SU-DHL-6 (cell line): ENCODE measurements around the gene CLTB.

Source experiments
- H2AFZ ChIP-seq: fragments of 200-600 bp; sonication (generic); 2 replicates; pipeline ENCODE4 v1.6.1; 2014; ENCODE audit warnings: low read depth, mild to moderate bottlenecking, moderate library complexity, mixed read lengths, antibody characterized with exemption, low read length; ENCODE audit not compliant: severe bottlenecking
- H3F3A ChIP-seq: fragments of 200-600 bp; shearing (Covaris generic); 2 replicates; pipeline ENCODE4 v1.6.0; 2016; ENCODE audit warnings: antibody characterized with exemption, mild to moderate bottlenecking; ENCODE audit not compliant: insufficient read depth
- H3K27ac ChIP-seq: fragments of 200-600 bp; sonication (generic); 2 replicates; pipeline ENCODE4 v1.5.1; 2016; ENCODE audit warnings: low read depth, mild to moderate bottlenecking, low read length, moderate library complexity, mixed read lengths
- H3K27me3 ChIP-seq: fragments of 200-600 bp; sonication (generic), shearing (Covaris generic); 2 replicates; pipeline ENCODE4 v1.6.0; 2014; ENCODE audit warnings: mild to moderate bottlenecking, low read length
- H3K36me3 ChIP-seq: fragments of 200-600 bp; sonication (generic); 2 replicates; pipeline ENCODE4 v1.6.1; 2014; ENCODE audit warnings: mild to moderate bottlenecking, low read length, mixed read lengths
- H3K4me2 ChIP-seq: fragments of 300-600, 200-600 bp; shearing (Covaris generic), sonication (generic); 2 replicates; pipeline ENCODE4 v1.6.0; 2014; ENCODE audit warnings: low read length, low read depth, mild to moderate bottlenecking; ENCODE audit not compliant: poor library complexity, severe bottlenecking
- H3K4me3 ChIP-seq: fragments of 200-600 bp; sonication (generic); 2 replicates; pipeline ENCODE4 v1.5.1; 2014; ENCODE audit warnings: antibody characterized with exemption, low read length, mild to moderate bottlenecking, mixed read lengths; ENCODE audit not compliant: insufficient read depth, poor library complexity, severe bottlenecking
- H3K79me2 ChIP-seq: fragments of 200-600 bp; sonication (generic); 2 replicates; pipeline ENCODE4 v1.6.1; 2014; ENCODE audit warnings: mild to moderate bottlenecking, low read length, moderate library complexity; ENCODE audit not compliant: insufficient read depth
- H3K9ac ChIP-seq: fragments of 200-600 bp; sonication (generic); 2 replicates; pipeline ENCODE4 v1.7.0; 2014; ENCODE audit warnings: mild to moderate bottlenecking, low read length
- H3K9me2 ChIP-seq: fragments of 200-600 bp; sonication (generic); replicated peaks from 2 replicates; pipeline ENCODE4 v1.6.1; 2014; ENCODE audit warnings: low read length; ENCODE audit not compliant: insufficient read depth
- H3K9me3 ChIP-seq: fragments of 200-600 bp; sonication (generic); 2 replicates; pipeline ENCODE4 v1.6.1; 2014; ENCODE audit warnings: low read length, mixed read lengths; ENCODE audit not compliant: insufficient read depth
- H4K20me1 ChIP-seq: fragments of 200-600 bp; sonication (generic); 2 replicates; pipeline ENCODE4 v1.6.1; 2014; ENCODE audit warnings: low read depth, mild to moderate bottlenecking, antibody characterized with exemption, low read length, moderate library complexity, mixed read lengths
- EZH2phosphoT487 ChIP-seq: fragments of 200-600 bp; sonication (generic), shearing (Covaris generic); conservative IDR thresholded peaks from 2 replicates; pipeline ENCODE4 v1.6.1; 2018; ENCODE audit warnings: mild to moderate bottlenecking, antibody characterized with exemption, low read length, moderate library complexity, mixed read lengths
- TF ChIP-seq, protein P1 (sequence below): fragments of 200-600 bp; sonication (generic); IDR thresholded peaks from one replicate; pipeline ENCODE4 v1.5.1; 2017; ENCODE audit warnings: antibody characterized with exemption, mild to moderate bottlenecking, low read length, moderate library complexity; ENCODE audit not compliant: insufficient read depth, poor library complexity, severe bottlenecking

CLTB gene

DNA sequence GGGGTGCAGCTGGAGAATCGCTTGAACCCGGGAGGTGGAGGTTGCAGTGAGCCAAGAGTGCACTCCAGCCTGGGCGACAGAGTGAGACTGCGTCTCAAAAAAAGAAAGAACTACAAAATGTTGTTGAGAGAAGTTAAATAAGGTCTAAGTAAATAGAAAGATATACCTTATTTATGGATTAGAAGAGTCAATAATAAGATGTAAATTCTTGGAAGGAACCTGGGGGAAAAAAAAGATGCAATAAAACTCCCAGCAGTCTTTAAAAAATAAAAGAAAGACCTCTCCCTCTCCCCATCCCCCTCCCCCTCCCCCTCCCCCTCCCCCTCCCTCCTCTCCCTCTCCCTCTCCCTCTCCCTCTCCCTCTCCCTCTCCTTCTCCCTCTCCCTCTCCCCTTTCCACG lies 16.4 kb upstream of the CLTB start:
- Histone ChIP-seq H3K27me3 (no peaks in the 10 kb centered on the region), H3F3A (no peaks in the 10 kb centered on the region), H4K20me1 (no peaks in the 10 kb centered on the region), H3K9me2 (no peaks in the 10 kb centered on the region), H3K9me3 (no peaks in the 10 kb centered on the region), H3K79me2 (no peaks in the 10 kb centered on the region), H3K27ac (no peak overlapping the region), H3K4me3 (no peak overlapping the region), H3K36me3 (no peaks in the 10 kb centered on the region), H2AFZ (no peak overlapping the region), H3K4me2 (no peak overlapping the region), H3K9ac (no peak overlapping the region)
- TF ChIP-seq EZH2phosphoT487: no peak
- TF ChIP-seq, protein P1, sequence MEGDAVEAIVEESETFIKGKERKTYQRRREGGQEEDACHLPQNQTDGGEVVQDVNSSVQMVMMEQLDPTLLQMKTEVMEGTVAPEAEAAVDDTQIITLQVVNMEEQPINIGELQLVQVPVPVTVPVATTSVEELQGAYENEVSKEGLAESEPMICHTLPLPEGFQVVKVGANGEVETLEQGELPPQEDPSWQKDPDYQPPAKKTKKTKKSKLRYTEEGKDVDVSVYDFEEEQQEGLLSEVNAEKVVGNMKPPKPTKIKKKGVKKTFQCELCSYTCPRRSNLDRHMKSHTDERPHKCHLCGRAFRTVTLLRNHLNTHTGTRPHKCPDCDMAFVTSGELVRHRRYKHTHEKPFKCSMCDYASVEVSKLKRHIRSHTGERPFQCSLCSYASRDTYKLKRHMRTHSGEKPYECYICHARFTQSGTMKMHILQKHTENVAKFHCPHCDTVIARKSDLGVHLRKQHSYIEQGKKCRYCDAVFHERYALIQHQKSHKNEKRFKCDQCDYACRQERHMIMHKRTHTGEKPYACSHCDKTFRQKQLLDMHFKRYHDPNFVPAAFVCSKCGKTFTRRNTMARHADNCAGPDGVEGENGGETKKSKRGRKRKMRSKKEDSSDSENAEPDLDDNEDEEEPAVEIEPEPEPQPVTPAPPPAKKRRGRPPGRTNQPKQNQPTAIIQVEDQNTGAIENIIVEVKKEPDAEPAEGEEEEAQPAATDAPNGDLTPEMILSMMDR: no peak

DNA sequence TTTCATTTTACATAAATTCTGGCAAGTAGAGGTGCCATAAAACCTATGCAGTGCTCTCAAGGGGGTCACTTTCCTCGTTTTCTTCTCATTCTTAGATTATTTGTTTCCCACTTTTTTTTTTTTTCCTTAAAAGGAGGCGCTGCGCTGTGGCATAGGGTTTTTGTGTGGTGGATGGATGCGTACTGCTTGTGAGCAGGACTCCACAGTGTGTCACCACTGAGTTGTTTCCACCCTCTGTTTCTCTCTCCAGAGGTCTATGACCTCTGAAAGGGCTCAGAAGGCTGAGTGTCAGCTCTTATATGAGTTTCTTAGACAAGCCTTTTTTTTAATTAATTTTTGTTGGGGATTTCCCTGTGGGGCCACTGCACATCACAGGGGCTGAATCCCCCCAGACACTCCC lies 13.6 kb upstream of the CLTB start:
- H3K4me2 ChIP-seq: no peak overlapping the region
- H3K9me3 ChIP-seq: peaks cover 3% of the 10 kb centered on the region; the same call in 1 of the 2 replicates
- H3K27me3 ChIP-seq: no peaks in the 10 kb centered on the region
- no peaks in the 10 kb centered on the region for H3K9me2 ChIP-seq
- H3K9ac ChIP-seq: no peak overlapping the region
- no peak for TF ChIP-seq EZH2phosphoT487
- TF ChIP-seq, protein P1: no peak
- no peaks in the 10 kb centered on the region for H3K79me2 ChIP-seq
- no peaks in the 10 kb centered on the region for H3F3A ChIP-seq
- no peaks in the 10 kb centered on the region for H4K20me1 ChIP-seq
- H3K27ac ChIP-seq: no peak overlapping the region
- H3K36me3 ChIP-seq: peaks cover 3% of the 10 kb centered on the region; the same call in 1 of the 2 replicates
- H3K4me3 ChIP-seq: no peak overlapping the region
- no peak overlapping the region for H2AFZ ChIP-seq

DNA sequence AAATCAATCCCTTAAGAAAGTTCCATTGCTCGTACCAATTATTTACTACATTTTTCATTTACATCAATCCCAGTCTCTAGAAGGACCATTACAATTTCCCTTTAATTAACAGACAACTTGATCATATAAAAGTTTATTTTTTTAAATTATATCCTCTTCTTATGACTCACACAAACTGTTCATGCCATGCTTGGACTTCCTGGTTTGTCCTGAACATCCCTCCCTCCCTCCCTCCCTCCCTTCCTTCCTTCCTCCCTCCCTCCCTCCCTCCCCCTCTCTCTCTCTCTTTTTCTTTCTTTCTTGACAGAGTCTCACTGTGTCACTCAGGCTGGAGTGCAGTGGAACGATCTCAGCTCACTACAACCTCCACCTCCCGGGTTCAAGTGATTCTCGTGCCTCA lies 11.6 kb upstream of the CLTB start:
- H3K9ac ChIP-seq: no peak overlapping the region
- H3K9me3 ChIP-seq: peaks cover 3% of the 10 kb centered on the region; the same call in 1 of the 2 replicates
- no peaks in the 10 kb centered on the region for H4K20me1 ChIP-seq
- H2AFZ ChIP-seq: no peak overlapping the region
- H3K4me3 ChIP-seq: no peak overlapping the region
- no peak for TF ChIP-seq EZH2phosphoT487
- TF ChIP-seq, protein P1: no peak
- peaks cover 3% of the 10 kb centered on the region; the same call in 1 of the 2 replicates for H3K36me3 ChIP-seq
- no peaks in the 10 kb centered on the region for H3F3A ChIP-seq
- no peak overlapping the region for H3K27ac ChIP-seq
- H3K9me2 ChIP-seq: no peaks in the 10 kb centered on the region
- no peaks in the 10 kb centered on the region for H3K79me2 ChIP-seq
- no peaks in the 10 kb centered on the region for H3K27me3 ChIP-seq
- no peak overlapping the region for H3K4me2 ChIP-seq
